ENCODE results near the gene EXOSC2.
"Not testable (repeated sequence)": the region's sequence is repeated elsewhere in the genome, so short reads cannot be mapped to it uniquely, and the experiment has no call there.

The EXOSC2 gene

DNA sequence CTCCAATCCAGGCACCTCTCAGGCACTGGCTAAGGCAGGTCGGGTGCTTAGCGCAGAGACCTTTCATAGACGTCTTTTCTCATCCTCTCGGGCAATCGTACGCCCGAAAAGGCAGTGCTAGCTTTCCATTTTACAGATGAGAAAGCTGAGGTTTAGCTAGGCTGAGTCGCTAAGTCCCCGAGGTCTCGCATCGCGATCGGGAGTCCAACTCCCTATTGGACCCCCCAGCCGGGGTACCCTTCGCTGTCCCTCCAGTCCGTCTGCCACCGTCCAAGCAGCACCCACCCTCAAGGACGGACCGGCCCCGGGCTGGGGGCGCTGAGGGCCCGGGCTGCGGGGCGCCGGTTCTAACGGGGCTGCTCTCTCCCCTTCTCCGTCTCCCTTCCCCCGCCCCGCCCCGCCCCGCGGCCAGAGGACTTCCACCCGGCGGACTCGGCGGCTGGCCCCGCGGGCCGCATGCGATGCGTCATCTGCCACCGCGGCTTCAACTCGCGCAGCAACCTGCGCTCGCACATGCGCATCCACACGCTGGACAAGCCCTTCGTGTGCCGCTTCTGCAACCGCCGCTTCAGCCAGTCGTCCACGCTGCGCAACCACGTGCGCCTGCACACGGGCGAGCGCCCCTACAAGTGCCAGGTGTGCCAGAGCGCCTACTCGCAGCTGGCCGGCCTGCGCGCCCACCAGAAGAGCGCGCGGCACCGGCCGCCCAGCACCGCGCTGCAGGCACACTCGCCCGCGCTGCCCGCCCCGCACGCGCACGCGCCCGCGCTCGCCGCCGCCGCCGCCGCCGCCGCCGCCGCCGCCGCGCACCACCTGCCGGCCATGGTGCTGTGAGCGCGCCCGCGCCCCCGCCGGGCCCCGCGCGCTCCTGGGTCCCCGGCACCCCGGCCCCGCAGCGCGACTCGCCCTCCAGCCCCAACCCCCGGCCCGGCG is 12.5 kb upstream of the EXOSC2 start:
- TF ChIP-seq ZFX (IDR thresholded peaks at IDR 0.05; ENCODE audit: borderline replicate concordance), result no peak
- TF ChIP-seq, protein P1, sequence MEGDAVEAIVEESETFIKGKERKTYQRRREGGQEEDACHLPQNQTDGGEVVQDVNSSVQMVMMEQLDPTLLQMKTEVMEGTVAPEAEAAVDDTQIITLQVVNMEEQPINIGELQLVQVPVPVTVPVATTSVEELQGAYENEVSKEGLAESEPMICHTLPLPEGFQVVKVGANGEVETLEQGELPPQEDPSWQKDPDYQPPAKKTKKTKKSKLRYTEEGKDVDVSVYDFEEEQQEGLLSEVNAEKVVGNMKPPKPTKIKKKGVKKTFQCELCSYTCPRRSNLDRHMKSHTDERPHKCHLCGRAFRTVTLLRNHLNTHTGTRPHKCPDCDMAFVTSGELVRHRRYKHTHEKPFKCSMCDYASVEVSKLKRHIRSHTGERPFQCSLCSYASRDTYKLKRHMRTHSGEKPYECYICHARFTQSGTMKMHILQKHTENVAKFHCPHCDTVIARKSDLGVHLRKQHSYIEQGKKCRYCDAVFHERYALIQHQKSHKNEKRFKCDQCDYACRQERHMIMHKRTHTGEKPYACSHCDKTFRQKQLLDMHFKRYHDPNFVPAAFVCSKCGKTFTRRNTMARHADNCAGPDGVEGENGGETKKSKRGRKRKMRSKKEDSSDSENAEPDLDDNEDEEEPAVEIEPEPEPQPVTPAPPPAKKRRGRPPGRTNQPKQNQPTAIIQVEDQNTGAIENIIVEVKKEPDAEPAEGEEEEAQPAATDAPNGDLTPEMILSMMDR (IDR thresholded peaks at IDR 0.05), result no peak
- H3K27ac ChIP-seq, result peak overlapping the region; percentile 63

DNA sequence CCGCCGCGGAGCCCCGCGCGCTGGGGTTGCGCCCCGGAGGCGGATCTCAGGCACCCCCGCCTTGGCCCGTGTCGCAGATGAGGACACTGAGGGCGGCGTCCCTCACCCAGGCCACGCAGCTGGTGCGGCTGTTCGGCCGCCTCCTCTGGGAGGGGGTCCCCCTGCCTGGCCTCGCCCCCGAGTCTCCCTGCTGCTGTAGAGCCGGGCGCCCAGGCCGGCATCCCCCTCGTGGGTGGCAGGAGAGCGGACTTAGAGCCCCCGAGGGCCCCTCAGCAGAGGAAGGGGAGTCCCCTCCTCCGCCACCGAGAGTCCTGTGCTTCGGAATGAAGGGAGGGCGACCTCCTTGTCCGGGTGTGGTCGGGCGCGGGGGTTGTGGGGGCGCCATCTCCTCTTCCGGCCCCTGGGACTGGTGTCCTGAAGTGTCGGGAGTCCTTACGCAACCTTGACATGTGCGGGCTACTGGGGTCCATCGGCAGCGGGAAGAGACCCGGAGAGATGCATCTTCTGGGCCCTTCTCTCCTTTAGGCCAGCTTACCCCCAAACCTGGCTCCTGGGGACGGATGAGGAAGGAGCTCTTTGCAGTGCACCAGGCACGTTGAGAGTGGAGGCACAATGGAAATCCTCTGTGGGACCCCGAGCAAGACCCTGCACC is 11.7 kb upstream of the EXOSC2 start:
- TF ChIP-seq, protein P1 (IDR thresholded peaks at IDR 0.05), result no peak
- TF ChIP-seq ZFX (IDR thresholded peaks at IDR 0.05; ENCODE audit: borderline replicate concordance), result no peak
- peak overlapping the region; percentile 63 for H3K27ac ChIP-seq

DNA sequence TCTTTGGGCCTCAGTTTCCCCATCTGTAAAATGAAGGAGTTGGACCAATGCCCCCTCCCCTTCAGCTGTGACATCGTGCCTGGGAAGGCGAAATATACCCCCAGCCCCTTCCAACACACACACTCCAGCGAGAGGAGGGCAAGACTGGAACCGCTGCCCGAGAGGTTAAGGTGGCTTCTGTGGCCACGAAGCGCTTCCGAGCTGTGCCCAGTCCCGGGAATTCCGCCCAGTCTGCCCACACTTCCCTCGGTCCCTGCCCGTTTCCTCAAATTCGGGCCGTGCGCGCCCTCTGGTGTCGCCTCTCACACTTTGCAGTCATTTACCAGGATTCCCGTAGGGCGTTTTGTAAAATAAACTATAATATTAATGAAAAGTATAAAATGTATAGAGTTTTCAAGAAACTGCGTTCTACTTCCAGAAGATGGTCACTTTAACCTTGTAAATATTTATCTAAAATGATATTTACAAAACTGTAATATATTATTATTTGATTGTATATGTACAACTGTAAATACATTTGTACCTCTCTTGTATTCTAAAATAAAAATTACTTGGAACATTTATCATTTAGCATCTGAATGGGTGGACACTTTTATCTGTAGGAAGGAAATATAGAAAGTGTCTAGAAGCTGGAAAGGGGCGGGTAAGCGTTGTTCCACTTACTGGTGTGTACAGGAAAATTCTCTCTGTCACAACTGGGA is 11.0 kb upstream of the EXOSC2 start:
- peak overlapping the region; percentile 63 for H3K27ac ChIP-seq
- TF ChIP-seq ZFX (IDR thresholded peaks at IDR 0.05; ENCODE audit: borderline replicate concordance), result no peak
- TF ChIP-seq, protein P1 (IDR thresholded peaks at IDR 0.05), result peak; percentile 90

DNA sequence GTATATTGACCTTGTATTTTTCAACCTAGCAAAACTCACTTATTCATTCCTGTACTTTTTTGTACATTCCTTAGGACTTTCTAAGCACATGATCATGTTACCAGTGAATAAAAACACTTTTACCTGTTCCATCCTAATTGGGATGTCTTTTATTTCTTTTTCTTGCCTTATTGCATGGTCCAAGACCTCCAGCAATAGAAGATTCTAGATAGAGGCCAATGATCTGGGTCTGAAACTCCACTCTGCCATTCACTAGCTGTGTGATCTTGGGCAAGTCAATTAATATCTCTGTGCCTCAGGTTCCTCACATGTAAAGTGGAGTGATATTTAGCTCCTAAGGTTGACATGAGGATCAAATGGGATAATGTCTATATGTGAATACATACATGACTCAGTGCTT is 8.5 kb upstream of the EXOSC2 start:
- TF ChIP-seq ZFX (IDR thresholded peaks at IDR 0.05; ENCODE audit: borderline replicate concordance), result no peak
- TF ChIP-seq, protein P1 (IDR thresholded peaks at IDR 0.05), result no peak

DNA sequence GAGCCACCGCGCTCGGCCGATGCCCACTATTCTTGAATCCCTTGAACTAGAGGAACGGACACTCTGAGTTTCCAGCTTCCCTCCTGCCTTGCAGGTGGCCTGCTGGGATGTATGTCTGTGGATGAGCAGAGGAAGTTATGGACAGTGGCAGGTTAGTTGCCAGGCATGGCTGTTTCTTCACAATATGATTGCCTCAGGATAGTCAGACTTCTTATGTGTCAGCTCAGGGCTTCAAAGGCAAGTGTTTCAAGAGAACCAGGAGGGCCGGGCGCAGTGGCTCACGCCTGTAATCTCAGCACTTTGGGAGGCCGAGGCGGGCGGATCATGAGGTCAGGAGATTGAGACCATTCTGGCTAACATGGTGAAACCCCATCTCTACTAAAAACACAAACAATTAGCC is 7.6 kb upstream of the EXOSC2 start:
- H3K27ac ChIP-seq, result not testable (repeated sequence)

More for the DNA sequence above, 8.5 kb upstream of the EXOSC2 start:
- H3K27ac ChIP-seq, result no peak overlapping the region

DNA sequence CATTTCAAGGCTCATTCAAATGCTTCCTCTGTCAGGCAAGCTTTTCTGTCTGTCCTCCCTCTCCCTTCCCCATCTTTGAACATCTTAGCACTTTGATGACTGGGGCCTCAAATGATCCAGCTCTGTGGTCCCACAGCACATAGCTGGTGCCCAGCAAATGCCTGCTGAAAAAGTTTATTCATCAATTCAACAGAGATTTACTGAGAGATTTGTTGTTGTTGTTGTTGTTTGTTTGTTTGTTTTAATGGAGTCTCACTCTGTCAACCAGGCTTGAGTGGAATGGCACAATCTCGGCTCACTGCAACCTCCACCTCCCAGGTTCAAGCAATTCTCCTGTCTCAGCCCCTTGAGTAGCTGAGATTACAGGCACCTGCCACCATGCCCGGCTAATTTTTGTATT is 6.0 kb upstream of the EXOSC2 start:
- no peak overlapping the region for H3K27ac ChIP-seq
- TF ChIP-seq ZFX (IDR thresholded peaks at IDR 0.05; ENCODE audit: borderline replicate concordance), result no peak
- TF ChIP-seq, protein P1 (IDR thresholded peaks at IDR 0.05), result no peak

DNA sequence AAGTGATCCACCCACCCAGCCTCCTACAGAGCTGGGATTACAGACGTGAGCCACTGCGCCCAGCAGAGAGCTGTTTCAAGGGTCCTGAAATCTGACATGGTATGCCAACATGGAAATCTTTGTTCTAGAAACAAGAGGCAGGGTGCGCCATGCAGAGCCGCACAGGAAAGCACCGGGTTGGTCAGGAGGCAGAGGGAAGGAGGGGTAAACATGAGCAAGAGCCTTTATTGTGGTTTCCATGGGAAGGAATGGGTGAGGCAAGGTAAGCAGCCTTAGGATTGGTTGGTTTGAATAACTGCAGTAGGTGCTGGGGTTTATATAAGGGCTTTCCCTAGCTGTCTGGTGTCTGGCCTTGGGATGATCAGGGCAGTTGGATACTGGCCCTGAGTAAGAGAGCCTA is 5.5 kb upstream of the EXOSC2 start:
- no peak overlapping the region for H3K27ac ChIP-seq
- no peak for TF ChIP-seq ZFX (IDR thresholded peaks at IDR 0.05; ENCODE audit: borderline replicate concordance)
- TF ChIP-seq, protein P1 (IDR thresholded peaks at IDR 0.05), result no peak

Data from 22Rv1 (cell line).